Memory B cell (primary cell): ENCODE data around the gene CDKN2B-AS1.

Source experiments
- ATAC-seq: fragments of 150-1000 bp; cut with Tn5 transposase; 2 replicates; pipeline ENCODE4 v1.10.0; 2021; ENCODE audit warnings: low read depth, mild to moderate bottlenecking, moderate library complexity
- DNase-seq, 2 donors: peaks; one replicate each; pipeline ENCODE4 v3.0.0; 2022; ENCODE audit warnings: low spot score in 2 of 2
- H3K27ac Mint-ChIP-seq: one replicate; pipeline ENCODE4 v1.8.0; 2022; ENCODE audit warnings: mild to moderate bottlenecking, moderate library complexity, mixed read lengths
- H3K27me3 Mint-ChIP-seq: one replicate; pipeline ENCODE4 v1.8.0; 2022; ENCODE audit warnings: mixed read lengths
- H3K36me3 Mint-ChIP-seq: one replicate; pipeline ENCODE4 v1.8.0; 2022; ENCODE audit warnings: mild to moderate bottlenecking, mixed read lengths
- H3K4me1 Mint-ChIP-seq: one replicate; pipeline ENCODE4 v1.8.0; 2022; ENCODE audit warnings: mixed read lengths
- H3K4me3 Mint-ChIP-seq: one replicate; pipeline ENCODE4 v1.8.0; 2022; ENCODE audit warnings: mild to moderate bottlenecking, moderate library complexity, mixed read lengths
- H3K9me3 Mint-ChIP-seq: one replicate; pipeline ENCODE4 v1.8.0; 2022; ENCODE audit warnings: mixed read lengths

CDKN2B-AS1 gene

DNA sequence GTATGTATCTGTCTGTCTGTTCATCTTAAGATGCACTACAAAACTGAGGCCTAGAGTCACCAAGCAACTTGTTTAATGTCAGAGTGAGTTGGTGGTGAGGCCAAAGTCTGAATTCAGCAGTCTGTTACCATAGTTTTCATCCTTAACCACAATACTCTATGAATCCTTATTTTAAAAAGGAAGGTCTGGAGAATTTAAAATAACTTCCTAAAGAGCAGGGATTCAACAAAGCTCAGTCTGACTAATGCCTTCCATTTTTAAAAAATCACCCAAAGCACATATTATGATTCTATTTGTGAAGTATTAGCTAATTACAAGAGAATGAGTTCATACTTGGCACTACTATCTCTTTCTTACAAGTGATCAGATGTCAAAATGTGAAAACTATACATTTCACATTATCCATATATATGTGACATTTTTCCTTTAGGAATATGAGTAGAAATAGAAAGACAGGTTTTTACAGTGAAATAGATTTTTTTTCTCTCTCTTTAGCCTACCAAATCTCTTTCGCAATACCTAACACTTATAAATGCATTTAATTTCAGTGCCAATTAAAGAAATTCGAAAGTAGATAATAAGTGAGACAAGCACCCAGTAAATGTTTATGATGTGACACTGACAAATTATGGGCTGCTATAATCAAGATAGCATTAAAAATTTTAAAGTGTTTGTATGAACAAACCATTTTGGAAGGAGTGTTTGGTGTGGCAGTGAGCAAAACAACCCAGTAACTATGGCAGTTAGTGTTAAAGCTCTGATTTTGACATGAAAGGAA is 116.8 kb downstream of the CDKN2B-AS1 start:
- no peak overlapping the region for H3K4me3 Mint-ChIP-seq
- H3K27ac Mint-ChIP-seq = no peak overlapping the region
- no peaks in the 10 kb centered on the region for H3K4me1 Mint-ChIP-seq
- no peaks in the 10 kb centered on the region for H3K27me3 Mint-ChIP-seq
- no peak for DNase-seq
- ATAC-seq = no peak
- no peaks in the 10 kb centered on the region for H3K9me3 Mint-ChIP-seq
- no peaks in the 10 kb centered on the region for H3K36me3 Mint-ChIP-seq

DNA sequence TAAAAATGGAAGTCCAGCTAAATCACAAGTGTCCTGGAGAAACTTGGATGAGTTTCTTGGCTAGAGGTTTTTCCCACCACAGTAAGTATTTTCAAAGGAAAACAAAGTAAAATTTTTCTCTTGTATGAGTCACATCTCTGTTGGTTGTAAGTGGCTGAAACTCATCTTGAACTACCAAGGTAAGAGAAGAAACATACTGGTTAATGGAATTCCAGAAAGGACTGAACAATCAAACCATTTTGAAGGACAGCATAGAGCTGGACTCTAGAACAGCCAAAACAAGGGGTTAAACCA is 117.3 kb downstream of the CDKN2B-AS1 start:
- no peaks in the 10 kb centered on the region for H3K4me1 Mint-ChIP-seq
- no peaks in the 10 kb centered on the region for H3K27me3 Mint-ChIP-seq
- H3K4me3 Mint-ChIP-seq = no peak overlapping the region
- no peaks in the 10 kb centered on the region for H3K9me3 Mint-ChIP-seq
- no peak overlapping the region for H3K27ac Mint-ChIP-seq
- H3K36me3 Mint-ChIP-seq = no peaks in the 10 kb centered on the region
- ATAC-seq = no peak
- no peak for DNase-seq

GRCh38 chr9:22112870-22113821 is 118.6 kb downstream of the CDKN2B-AS1 start:
- no peaks in the 10 kb centered on the region for H3K4me1 Mint-ChIP-seq
- no peak for DNase-seq
- H3K4me3 Mint-ChIP-seq = no peak overlapping the region
- H3K9me3 Mint-ChIP-seq = no peaks in the 10 kb centered on the region
- H3K27me3 Mint-ChIP-seq = no peaks in the 10 kb centered on the region
- no peak overlapping the region for H3K27ac Mint-ChIP-seq
- no peak for ATAC-seq
- H3K36me3 Mint-ChIP-seq = no peaks in the 10 kb centered on the region

DNA sequence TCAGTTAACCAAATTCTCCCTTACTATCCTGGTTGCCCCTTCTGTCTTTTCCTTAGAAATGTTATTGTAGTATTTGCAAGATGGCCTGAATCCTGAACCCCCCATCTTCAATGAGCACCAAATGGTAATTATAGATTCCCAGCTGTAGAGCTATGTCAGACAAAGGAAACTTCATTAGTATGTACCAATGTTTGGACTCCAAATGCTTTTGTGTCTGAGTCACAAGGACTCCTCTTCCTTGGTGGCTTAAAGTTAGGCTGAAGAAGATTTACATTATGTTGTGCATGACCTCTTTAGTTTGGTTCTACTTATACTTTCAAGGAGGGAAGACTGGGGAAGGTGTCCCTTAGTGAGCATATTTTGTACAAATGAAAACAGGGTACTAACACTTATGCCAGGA is 120.4 kb downstream of the CDKN2B-AS1 start:
- Mint-ChIP-seq H3K4me1 (peaks cover 4% of the 10 kb centered on the region), H3K27me3 (no peaks in the 10 kb centered on the region), H3K27ac (no peak overlapping the region), H3K36me3 (no peaks in the 10 kb centered on the region), H3K9me3 (no peaks in the 10 kb centered on the region), H3K4me3 (no peak overlapping the region)
- DNase-seq (no peak), ATAC-seq (no peak)

DNA sequence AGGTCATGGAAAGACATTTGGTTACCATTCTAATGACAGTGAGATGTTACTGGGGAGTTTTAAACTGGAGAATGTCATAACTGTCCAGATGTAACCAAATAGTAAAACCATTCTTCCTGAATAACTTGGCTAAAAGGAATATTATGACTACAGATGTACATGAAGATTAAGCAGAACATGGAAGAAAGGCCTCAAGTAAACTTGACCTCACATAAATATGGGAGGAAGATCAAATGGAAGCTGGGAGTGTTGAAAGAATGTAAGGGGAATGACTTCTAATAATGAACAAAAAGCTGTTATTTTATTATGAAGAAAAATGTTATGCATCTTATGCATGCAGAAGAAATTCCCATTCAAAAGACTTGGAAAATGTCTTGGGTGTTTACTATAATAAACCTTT is 122.2 kb downstream of the CDKN2B-AS1 start:
- no peak for ATAC-seq
- DNase-seq = no peak
- Mint-ChIP-seq H3K27ac (no peak overlapping the region), H3K4me3 (no peak overlapping the region), H3K4me1 (peaks cover 4% of the 10 kb centered on the region), H3K9me3 (no peaks in the 10 kb centered on the region), H3K36me3 (no peaks in the 10 kb centered on the region), H3K27me3 (no peaks in the 10 kb centered on the region)

GRCh38 chr9:22117511-22118384 is 123.2 kb downstream of the CDKN2B-AS1 start:
- ATAC-seq (no peak), DNase-seq (no peak)
- Mint-ChIP-seq H3K36me3 (no peaks in the 10 kb centered on the region), H3K4me3 (no peak overlapping the region), H3K27me3 (no peaks in the 10 kb centered on the region), H3K4me1 (peaks cover 4% of the 10 kb centered on the region), H3K27ac (no peak overlapping the region), H3K9me3 (no peaks in the 10 kb centered on the region)

DNA sequence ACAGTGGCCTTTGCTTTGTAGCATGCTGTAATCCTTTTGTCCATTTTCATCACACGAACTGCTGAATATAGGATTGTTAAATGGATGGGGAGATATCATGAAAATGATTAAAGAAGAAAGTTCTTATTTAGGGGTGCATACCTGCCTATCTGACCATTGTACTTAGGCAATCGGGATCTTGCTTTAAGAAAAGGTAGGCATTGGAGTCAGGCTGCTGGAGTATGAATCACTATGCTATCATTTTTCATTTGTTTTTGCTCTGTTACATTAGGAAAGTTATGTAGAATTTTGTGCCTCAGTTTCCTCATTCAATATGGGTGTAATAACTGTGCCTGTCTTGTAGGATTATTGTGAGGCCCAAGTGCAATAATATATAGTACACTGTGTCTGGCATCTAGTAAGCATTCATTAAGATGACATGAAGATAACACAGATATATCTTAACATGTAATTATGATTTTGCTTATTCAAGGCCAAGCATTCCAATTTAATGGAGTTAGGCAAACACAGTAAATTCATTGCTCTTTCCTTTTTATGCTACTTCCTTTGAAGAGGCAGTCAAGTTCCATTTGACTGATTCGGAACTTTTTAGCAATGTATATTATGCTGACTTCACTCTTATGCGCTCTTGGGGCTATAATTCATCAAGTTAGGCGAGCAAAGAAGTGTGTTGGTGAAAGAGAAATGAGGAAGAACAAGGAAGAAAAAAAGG is 124.4 kb downstream of the CDKN2B-AS1 start:
- DNase-seq = no peak
- Mint-ChIP-seq H3K27ac (no peak overlapping the region), H3K36me3 (peaks cover 2% of the 10 kb centered on the region), H3K27me3 (no peaks in the 10 kb centered on the region), H3K4me3 (no peak overlapping the region), H3K4me1 (peaks cover 4% of the 10 kb centered on the region), H3K9me3 (peaks cover 7% of the 10 kb centered on the region)
- no peak for ATAC-seq

- H3K27me3 Mint-ChIP-seq = no peaks in the 10 kb centered on the region
- H3K36me3 Mint-ChIP-seq = peaks cover 2% of the 10 kb centered on the region
- H3K4me1 Mint-ChIP-seq = peaks cover 4% of the 10 kb centered on the region
- ATAC-seq = no peak
- no peak overlapping the region for H3K27ac Mint-ChIP-seq
- no peak overlapping the region for H3K4me3 Mint-ChIP-seq
- no peak for DNase-seq
- H3K9me3 Mint-ChIP-seq = peaks cover 7% of the 10 kb centered on the region
Measured at GRCh38 chr9:22119522-22120158, 125.0 kb downstream of the CDKN2B-AS1 start.

DNA sequence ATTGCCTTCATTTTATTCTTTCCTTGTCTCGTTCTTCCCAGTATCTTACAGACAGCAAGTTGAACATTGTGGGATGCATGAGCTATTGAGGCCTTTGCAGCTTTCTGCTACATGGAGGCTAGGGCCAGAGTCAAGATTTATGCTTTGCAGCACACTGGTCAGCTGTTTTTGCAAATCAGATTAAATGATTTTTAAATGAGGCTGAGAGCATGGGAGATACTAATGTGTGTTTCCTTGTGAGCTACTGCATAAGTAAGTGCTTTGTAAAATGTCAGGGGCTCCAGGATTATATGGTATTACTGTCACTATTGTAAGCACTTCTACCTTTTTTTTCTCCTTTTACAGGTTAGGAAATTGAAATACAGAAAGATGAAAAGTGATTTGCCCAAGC is 125.6 kb downstream of the CDKN2B-AS1 start:
- H3K9me3 Mint-ChIP-seq = peaks cover 7% of the 10 kb centered on the region
- H3K27me3 Mint-ChIP-seq = no peaks in the 10 kb centered on the region
- H3K27ac Mint-ChIP-seq = no peak overlapping the region
- no peak for DNase-seq
- no peak for ATAC-seq
- H3K4me1 Mint-ChIP-seq = peaks cover 4% of the 10 kb centered on the region
- no peak overlapping the region for H3K4me3 Mint-ChIP-seq
- peaks cover 2% of the 10 kb centered on the region for H3K36me3 Mint-ChIP-seq

DNA sequence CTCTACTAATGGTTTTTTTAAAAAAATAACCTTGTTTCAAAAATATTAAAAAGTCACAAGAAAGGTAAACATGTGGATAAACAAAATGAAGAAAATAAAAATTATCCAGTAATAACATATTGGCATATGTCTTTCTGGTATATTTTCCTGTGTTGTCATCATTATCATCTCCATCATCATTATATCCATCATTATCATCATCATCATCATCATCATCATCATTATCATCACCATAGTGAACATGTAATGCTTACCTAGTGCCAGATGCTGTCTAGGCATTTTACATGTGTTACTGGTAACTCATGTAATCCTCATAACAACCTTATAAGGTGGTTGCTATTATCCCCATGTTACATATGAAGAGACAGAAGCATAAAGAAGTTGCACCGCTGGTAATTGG is 126.0 kb downstream of the CDKN2B-AS1 start:
- H3K9me3 Mint-ChIP-seq = peaks cover 7% of the 10 kb centered on the region
- no peak overlapping the region for H3K27ac Mint-ChIP-seq
- H3K4me1 Mint-ChIP-seq = peaks cover 4% of the 10 kb centered on the region
- DNase-seq (no peak), ATAC-seq (no peak)
- peaks cover 2% of the 10 kb centered on the region for H3K36me3 Mint-ChIP-seq
- H3K4me3 Mint-ChIP-seq = no peak overlapping the region
- H3K27me3 Mint-ChIP-seq = no peaks in the 10 kb centered on the region

- no peak for ATAC-seq
- Mint-ChIP-seq H3K36me3 (peaks cover 2% of the 10 kb centered on the region), H3K27me3 (peaks cover 3% of the 10 kb centered on the region), H3K27ac (no peak overlapping the region), H3K4me1 (peaks cover 10% of the 10 kb centered on the region), H3K9me3 (peaks cover 7% of the 10 kb centered on the region), H3K4me3 (no peak overlapping the region)
- DNase-seq = no peak
Measured at GRCh38 chr9:22124263-22125011, 129.8 kb downstream of the CDKN2B-AS1 start.

DNA sequence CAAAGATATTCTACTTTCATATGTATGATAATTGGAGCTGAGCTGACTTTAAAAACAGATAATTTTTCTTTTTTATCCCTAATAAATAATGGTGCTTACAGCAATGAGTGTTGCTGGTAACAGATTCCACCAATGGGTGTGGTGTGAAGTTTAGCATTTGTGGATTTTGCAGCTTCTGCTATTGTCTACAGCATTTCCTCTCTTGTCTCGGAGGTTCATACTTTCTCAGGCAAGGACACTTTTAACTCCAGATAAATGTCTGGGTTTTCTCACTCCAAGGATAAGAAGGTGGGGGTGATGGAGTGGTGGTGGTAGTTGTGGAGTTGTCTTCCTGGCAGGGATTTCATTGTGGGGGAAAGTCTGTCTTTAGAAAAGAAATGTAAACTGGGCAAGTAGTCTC is 134.5 kb downstream of the CDKN2B-AS1 start:
- no peak for ATAC-seq
- peak overlapping the region; percentile 33 for H3K27ac Mint-ChIP-seq
- H3K36me3 Mint-ChIP-seq = no peaks in the 10 kb centered on the region

More for the DNA sequence above, 134.5 kb downstream of the CDKN2B-AS1 start:
- Mint-ChIP-seq H3K4me1 (peaks cover 16% of the 10 kb centered on the region), H3K9me3 (no peaks in the 10 kb centered on the region), H3K4me3 (peak overlapping the region; percentile 6), H3K27me3 (peaks cover 3% of the 10 kb centered on the region)
- DNase-seq = no peak
